ENCODE results near the gene SUCO. TPM values are rescaled to one million over a fixed set of nuclear protein-coding genes. Genes with fewer than 3 reads are reported as not detected.
"Not testable (repeated sequence)": the region's sequence is repeated elsewhere in the genome, so short reads cannot be mapped to it uniquely, and the experiment has no call there.

The SUCO gene, protein sequence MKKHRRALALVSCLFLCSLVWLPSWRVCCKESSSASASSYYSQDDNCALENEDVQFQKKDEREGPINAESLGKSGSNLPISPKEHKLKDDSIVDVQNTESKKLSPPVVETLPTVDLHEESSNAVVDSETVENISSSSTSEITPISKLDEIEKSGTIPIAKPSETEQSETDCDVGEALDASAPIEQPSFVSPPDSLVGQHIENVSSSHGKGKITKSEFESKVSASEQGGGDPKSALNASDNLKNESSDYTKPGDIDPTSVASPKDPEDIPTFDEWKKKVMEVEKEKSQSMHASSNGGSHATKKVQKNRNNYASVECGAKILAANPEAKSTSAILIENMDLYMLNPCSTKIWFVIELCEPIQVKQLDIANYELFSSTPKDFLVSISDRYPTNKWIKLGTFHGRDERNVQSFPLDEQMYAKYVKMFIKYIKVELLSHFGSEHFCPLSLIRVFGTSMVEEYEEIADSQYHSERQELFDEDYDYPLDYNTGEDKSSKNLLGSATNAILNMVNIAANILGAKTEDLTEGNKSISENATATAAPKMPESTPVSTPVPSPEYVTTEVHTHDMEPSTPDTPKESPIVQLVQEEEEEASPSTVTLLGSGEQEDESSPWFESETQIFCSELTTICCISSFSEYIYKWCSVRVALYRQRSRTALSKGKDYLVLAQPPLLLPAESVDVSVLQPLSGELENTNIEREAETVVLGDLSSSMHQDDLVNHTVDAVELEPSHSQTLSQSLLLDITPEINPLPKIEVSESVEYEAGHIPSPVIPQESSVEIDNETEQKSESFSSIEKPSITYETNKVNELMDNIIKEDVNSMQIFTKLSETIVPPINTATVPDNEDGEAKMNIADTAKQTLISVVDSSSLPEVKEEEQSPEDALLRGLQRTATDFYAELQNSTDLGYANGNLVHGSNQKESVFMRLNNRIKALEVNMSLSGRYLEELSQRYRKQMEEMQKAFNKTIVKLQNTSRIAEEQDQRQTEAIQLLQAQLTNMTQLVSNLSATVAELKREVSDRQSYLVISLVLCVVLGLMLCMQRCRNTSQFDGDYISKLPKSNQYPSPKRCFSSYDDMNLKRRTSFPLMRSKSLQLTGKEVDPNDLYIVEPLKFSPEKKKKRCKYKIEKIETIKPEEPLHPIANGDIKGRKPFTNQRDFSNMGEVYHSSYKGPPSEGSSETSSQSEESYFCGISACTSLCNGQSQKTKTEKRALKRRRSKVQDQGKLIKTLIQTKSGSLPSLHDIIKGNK (N-terminal part only)
- total RNA-seq, result 30.8 and 32.7 TPM in 2 replicates

DNA sequence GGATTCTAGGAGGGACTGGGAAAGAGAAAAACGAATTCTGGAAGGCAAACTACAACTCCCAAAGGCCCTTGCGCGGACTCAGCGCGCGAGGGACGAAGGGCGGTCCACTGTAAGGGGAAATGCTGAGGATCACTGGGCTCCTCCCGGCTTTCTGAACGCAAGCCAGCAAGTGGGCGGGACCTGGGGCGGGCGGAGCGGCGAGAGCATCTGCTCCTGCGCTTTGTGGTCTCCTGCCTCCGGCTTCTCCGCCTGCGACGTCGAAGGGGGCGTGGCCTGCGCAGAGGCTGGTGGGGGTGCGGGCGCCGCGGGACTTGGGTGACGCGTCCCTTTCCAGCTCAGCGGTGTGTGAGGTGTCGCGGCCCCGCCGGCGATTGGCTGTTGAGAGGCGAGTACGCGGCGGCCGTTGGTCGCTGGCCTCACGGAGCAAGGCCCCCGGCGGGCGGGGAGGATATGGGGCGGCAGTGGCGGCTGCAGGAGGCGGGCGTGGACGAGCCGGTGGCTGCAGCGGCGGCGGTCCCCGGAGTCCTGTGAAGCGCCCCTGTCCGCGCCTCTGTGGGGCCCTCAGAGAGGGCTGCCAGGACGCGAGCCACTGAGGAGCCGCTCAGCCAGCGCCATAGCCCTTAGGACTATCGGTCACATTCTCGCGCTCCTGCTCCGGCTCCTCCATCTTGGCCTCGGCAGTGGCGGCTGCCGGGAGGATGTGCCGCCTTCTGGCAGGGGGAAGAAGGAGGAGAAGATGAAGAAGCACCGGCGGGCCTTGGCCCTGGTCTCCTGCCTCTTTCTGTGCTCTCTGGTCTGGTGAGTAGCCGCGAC is at the start of gene SUCO:
Gene SUCO (plus strand): TSS at position 451 of the 813 bp plus-strand sequence. CDS start 286 bp downstream, at position 737.
- peak; percentile 100 for DNase-seq

DNA sequence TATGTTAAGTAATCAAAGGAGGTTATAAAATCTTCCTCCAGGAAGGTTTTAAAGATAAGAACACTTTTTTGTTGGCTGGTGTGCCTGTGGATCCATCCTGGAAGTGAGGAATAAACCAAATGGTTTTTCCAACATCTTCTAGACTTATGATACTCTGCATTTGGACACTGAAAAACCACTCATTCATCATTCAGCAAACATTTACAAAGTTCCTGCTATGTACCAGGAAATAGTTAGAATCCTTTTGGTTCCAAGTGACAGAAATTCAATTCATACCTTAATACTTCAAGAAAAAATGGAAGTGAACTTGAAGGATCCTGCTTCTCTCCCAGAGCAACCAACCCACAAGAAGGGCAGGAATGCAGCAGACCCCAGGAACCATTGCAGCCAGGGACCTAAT is 49.5 kb upstream of the SUCO start:
- no peak for DNase-seq

DNA sequence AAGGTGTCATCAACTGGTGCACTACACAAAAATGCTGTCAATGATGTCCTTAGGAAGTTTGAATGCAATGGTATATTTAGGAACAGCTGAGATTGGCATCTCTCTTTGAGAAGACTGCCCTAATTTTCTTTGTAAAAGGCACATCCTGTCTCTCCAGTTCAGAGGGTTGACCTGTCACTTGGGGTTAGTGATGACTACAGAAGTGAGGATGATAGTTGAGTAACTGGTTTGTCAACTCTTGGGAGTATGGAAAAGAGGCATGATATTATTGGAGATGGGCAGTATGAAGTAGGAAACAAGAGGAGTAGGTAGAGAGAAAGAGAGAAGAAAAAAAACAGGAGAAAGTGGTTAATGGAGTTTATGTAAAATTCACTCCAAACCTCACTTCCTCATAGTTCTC is 48.7 kb upstream of the SUCO start:
- DNase-seq, result no peak

DNA sequence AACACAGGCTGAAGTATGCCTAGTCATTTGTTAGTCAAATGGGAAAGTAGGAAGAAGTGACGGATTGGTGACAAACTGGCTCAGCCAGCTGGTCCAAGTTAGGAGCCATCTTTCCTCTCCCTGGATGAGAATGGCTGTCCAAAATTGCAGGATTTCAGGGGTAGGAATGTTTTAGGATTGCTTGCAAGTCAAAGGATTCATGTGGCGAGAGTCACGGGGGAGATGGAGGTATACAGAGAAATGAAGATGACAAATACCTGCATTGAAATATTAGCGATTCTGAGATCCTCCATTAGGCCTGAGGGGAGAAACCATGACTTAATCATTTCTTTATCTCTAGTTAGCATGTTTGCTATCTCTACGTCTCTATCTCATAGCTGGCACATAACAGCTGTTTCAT is 47.3 kb upstream of the SUCO start:
- DNase-seq, result no peak

DNA sequence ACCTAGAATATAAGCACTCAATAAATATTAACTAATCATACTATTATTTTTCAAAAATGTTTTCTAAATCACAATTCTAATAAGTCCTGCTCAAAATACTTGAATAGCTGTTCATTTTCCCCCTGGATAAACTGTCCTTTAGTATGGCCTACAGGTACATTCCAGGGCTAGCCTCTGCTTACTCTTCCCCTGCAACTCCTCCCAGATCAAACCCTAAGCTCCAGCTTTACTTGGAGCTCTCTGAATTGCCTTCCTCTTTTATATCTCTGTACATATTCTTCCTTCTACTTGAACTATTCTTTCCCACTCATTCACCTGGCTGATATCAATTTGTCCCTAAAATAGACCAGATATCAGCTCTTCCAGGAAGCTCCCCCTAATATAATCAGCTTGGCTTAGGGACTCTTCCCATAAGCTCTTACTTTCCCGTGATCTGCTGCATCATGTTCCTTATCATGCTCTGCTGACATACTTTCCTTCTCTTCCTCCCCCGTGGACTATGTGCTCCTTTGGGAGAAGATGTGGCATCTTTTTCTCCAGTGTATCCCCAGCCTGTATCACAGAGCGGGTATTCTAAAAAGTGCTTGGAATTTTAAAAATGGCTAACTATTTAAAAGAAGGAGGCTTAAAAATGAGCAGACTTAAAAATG is 46.0 kb upstream of the SUCO start:
- no peak for DNase-seq

DNA sequence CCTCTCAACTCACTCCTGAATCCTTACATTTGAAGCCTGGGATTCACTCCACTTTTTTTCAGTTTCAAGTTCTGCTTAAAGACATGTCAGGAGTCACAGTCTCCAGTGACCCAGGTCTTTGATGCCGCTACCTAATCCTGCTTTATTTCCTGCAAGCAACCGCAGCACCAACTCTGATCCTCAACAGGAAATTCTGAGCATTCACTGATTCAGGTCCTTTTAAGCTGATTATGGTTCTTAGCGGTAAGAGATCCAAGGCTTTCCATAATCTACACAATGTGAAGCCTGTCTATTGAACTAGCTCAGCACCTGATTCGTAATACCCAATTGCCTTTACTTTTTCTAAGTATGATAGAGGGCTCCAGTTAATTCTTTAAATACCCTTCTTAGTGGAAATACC is 45.4 kb upstream of the SUCO start:
- no peak for DNase-seq

DNA sequence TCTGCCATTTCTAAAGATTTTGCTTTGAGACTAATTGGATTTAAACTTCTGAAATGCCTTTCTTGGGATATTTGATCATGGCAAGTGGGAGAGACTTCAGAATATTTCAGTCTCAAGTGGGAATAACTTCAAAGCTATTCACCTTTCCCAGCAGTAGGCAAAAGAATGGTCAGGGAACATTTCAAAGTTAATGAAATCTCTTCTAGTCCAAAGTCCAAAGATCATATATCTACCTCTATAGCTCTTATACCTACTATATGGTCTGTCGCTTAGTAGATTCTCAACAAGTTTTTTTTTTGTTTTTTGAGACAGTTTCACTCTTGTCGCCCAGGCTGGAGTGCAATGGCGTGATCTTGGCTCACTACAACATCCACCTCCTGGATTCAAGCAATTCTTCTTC is 44.6 kb upstream of the SUCO start:
- DNase-seq, result no peak

DNA sequence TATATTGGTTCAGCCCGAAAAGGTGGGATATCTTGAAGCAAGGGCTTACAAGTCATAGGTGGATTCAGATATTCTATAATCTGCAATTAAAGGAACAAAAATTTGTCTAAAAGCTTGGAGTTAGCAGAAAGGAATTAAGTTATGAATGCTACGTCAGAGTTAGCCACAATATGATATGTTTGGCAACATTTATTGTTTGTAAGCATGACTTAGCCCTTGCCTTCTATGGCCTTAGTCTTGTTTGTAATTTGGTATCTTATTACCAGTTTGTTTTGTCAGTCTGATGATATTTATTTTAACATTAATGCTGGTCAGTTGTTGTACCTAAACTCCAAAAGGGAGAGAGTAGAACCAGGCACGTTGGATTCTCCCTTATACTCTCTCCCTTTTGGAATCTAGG is 43.1 kb upstream of the SUCO start:
- DNase-seq, result no peak

DNA sequence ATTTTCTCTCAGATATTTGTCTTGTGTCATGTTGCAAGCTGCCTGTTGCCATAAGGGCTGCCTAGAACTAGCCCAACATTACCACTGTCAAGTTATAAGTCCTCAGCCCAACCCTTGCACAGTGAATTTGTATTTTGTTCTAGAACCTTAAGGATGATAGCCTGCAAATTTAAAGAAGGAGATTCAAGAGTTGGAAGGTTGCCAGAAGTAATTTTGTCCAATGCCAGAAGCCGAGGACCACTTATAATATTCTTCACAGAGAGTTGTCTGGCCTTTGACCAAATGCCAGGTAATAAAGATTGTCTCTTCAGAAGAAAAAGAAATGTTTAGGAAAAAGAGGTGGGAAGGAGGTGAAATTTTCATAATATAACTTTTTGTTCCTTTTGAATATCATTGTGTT is 40.5 kb upstream of the SUCO start:
- no peak for DNase-seq

DNA sequence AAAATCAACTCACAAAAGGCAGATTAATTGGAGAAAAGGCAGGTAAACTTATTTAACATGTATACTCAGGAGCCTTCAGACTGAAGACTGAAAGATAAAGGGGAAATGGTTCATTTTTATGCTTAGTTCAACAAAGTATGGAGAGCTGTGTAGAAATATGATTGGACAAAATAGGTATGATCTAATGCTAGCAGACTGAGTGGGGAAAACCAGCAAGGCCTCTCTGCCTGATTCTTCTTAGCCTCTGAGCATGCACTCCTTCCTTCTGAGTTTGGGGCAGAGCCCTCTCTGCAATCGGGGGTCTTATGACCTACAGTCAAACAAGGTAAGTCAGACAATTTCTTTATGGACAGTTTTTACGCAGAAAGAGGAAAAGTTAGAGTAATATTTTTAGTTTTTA is 38.8 kb upstream of the SUCO start:
- no peak for DNase-seq

DNA sequence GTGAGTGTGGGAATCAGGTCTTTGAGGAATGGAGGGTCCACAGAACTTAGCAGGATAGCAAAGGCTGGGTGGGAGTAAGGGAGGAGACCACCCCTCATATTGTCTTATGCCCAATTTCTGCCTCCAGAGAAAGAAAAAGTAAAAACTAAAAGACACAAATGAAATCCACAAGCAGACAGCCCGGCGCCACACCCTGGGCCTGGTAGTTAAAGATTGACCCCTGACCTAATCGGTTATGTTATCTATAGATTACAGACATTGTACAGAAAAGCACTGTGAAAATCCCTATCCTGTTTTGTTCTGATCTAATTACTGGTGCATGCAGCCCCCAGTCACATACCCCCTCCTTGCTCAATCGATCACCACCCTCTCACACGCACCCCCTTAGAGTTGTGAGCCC is 36.8 kb upstream of the SUCO start:
- not testable (repeated sequence) for DNase-seq

DNA sequence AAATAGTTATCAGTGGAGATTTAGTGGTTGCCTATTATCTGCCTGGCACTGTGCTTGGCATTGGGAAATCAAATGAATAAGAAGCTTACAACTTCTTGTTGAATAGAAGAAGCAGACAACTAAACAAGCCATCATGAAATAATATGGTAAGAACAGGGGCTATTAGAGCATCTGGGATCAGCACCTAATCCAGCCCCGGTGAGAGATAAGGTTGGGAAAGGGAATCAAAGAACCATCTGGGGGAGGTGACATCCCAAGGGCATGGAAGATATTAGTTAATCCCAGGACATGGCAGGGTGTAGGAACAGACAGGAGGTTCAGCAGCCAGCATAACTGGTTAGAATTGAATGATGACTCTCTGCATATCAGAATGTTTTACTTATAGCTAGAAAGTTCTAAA is 36.3 kb upstream of the SUCO start:
- DNase-seq, result no peak

DNA sequence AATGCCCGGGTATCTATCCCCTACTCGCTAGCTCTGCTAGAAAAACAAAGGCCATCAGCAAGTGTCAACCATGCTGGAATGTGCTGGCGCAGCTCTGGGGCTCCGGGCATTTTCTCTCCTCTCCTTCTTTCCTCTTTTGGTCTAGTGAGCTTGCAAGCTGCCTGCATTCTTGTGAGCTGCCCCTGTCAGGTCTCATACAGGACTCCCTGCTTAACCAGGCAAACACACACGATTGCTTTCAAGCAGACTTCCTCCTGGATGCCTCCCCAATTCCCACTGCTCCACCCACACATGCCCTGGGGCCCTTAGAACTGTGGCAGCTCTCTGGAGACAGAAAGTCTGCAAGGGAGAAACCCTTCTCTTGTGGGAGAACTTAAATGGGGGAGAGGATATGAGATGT is 35.7 kb upstream of the SUCO start:
- no peak for DNase-seq

DNA sequence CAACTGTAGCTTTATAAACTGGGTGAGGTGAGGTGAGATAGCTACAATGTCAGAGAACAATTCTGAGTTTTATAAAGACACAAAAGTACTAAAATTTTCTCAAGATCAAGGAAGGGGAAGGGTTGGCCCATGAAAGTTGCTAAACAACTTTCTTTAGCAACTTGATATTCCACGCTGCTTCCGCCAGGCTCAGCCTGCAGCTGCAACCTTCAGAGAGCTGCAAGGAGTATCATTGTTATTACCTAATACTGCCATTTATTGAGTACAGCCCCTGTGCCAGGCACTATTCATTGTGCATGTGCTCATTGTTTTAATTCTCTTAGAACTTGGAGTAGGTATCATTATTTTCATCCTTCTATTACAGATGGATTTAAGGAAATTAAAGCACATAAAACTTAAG is 34.1 kb upstream of the SUCO start:
- DNase-seq, result no peak

DNA sequence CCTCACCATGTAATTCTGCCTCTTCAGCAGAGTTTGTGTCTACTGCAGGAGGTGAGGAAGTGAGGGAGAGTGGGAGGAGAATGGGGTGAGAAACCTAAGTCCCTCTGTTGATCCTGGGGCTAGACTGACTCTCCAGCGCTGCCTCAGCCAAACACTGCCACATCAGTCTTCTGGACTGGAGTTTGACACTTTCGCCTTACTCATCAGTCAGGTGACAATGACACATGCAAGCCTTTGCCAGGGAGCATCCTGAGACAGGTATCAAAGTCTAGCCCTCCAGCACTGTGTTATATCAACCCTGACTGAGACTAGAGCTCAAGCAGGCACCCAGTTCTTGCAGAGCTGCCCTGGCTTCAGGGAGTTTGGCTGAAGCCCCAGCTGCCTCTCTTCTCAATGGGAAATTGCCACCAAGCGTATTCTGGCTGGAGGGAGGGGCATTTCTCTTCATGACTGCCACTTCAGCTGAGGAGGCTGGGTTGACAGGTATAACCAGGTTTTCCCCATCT is 33.3 kb upstream of the SUCO start:
- DNase-seq, result no peak

DNA sequence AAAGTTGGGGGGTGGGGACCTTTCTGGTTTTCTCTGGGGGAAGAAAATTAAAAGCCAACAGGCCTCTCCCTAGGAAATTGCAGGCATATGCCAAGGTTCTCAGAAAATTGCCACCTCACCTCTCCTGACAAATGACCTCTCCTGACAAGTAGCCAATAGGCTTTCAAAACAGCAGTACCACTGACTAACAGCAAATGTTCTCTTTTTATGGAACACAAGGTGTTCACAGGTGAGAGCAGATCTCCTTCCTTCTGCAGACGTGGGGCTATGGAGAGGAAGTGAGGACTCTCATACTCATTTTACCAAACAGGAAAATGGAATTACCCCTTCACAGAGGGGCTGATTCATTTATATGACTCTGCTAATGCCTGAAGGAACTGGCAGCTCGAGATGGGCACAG is 32.7 kb upstream of the SUCO start:
- no peak for DNase-seq

DNA sequence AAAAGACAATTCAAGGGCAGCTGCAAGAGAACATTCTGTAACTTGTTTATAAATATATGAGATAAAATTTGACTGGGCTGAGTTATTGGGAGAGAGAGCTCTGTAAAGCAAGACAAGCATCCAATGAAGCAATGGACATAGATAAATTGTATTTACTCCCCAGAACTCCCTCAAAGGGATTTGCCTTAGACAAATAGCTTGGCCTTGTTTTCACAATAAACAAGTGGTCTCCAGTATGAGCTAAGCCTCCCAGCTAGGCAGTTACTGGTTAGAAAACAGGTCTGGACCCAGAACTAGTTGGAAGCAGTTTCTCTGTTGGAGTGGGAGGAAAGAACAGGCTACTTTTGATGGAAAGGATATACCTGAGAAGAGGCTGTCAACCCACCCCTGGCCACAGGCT is 25.2 kb upstream of the SUCO start:
- DNase-seq, result no peak

DNA sequence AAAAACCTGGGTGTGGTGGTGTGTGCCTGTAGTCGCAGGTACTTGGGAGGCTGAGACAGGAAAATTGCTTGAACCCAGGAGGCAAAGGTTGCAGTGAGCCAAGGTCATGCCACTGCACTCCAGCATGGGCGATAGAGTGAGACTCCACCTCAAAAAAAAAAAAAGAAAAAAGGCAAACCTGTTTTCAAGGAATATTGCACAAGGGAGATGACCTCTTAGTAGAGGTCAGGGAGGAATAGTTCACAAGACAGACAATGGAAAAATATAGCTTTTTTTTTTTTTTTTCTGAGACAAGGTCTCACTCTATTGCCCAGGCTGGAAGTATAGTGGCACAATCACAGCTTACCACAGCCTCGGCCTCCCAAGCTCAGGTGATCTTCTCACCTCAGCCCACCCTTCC is 22.5 kb upstream of the SUCO start:
- DNase-seq, result no peak

DNA sequence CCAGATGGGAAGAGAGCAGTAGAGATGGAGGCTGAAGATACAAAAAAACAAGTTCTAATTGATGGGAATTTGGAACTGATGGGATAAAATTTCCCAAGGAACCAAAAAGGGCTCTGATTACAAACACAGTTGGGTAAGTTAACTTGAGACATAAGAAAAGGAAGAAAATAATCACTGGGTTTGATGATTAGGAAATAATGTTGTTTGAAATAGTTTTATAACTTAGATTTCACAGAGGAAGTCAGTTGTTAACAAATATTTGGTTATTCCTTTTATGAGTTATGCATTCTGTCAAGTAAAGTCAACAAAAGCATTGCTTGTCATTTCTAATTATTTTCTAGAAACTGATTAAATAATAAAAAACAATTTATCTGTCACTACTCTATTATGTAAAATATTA is 20.4 kb upstream of the SUCO start:
- no peak for DNase-seq

DNA sequence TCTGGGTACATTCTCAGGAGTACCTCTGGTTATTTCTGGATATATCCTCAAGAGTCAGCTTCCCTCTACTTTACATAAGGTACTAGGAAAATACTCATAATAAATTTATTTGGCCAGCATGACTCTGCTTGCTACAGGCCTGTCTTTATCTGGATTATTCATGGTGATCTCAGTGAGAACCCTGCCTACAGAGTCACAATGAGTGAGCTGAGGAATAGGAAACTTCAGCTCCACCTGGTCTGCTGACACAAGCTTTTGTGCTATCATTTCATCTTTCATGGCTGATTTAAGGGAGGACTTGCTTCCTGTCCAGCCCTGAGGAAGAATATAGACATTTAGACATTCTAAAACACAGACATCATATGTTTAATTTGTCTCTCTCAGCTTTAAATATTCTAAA is 19.5 kb upstream of the SUCO start:
- DNase-seq, result no peak

DNA sequence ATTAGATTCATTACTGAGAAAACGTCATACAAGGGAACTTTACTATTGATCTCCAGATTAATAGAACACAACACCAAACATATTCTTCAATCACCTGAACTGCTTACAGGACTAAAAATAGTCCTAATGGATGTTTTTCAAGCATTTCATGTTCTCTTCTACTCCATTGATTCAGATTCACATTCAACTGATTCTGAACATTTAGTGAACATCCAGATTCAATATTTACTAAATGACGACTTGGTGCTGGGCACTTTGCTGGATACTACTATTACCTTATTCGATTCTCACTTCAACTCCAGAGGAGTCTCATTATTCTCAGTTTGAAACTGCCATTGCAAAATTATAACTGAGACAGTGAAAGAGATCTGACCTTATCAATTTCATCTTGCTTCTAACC is 18.8 kb upstream of the SUCO start:
- DNase-seq, result no peak

DNA sequence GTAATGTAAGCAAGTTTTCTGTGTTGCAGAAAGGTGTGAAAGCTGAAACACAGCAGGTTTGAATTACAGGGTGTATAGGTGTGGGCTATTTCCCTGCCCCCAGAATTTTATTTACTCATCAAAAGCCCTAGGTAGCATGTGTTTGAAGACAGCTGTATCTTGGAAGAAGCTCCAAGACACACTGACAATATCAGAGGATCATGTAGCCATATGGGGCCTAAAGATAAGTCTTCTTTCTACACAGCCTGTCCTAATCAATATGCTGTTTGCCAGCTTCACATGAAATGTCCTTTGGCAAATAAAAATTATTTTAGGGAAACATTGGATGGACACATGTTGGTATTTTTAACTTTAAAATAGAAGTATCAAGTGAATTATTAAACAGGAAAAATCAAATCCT is 17.5 kb upstream of the SUCO start:
- DNase-seq, result no peak
